Activated naive CD4-positive, alpha-beta T cell treated with Interleukin-2 at 50 U/mL for 16 hours (primary cell): ENCODE measurements around the gene NUDT7.

ENCODE experiments used
- DNase-seq: peaks from one replicate; pipeline ENCODE4 v3.0.0-alpha.2; 2020

NUDT7 gene

DNA sequence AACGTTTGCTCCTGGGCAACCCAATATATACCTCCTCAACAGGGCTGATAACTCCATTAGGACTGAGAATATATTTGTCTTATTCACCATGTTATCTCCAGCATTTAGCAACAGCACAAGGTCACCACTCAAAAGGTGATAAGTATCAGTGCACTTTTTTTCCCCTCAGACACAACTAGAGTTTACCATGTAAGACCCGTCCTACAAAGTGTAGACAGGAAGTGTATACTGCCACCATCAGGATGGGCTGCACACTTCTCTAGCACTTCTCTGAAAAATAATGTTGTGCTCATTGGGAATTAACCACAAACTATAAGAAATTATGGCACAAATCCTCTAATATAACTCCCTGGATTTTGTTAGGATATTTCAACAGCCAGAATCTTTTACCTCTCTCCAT, 60.4 kb downstream of the NUDT7 start:
- no peak for DNase-seq

DNA sequence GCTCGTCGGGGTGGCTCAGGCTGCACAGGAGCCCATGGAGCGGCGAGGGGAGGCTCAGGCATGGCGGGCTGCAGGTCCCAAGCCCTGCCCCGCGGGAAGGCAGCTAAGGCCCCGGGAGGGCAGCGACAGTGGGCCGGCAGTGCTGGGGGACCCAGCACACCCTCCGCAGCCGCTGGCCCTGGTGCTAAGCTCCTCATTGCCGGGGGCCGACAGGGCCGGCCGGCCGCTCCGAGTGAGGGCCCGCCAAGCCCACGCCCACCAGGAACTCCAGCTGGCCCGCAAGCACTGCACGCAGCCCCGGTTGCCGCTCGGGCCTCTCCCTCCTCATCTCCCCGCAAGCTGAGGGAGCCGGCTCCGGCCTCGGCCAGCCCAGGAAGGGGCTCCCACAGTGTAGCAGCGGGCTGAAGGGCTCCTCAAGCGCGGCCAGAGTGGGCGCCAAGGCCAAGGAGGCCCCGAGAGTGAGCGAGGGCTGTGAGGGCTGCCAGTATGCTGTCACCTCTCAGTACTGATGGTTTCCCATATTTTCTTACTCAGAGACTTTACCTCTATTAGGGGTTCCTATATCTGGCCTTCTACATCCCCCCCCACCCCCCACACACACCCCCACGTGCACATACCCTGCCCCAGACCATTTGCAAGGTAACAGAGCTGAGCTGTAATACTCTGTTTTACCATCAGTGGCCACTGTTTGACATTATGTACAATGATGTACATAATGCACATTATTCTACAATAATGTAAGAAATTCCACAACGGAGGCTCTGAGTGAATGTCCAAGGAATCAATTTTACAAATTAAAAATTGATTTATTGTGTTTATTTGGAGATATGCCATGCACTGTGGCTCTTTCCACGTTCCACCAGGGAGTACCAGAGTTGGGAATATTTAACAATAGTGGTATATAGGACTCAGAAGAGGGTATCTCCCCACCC, 62.4 kb downstream of the NUDT7 start:
- no peak for DNase-seq

GRCh38 chr16:77785373-77785764, 63.1 kb downstream of the NUDT7 start:
- DNase-seq, result no peak

GRCh38 chr16:77786186-77786847, 64.0 kb downstream of the NUDT7 start:
- no peak for DNase-seq

- no peak for DNase-seq
Measured at GRCh38 chr16:77787452-77787851, 65.1 kb downstream of the NUDT7 start.

DNA sequence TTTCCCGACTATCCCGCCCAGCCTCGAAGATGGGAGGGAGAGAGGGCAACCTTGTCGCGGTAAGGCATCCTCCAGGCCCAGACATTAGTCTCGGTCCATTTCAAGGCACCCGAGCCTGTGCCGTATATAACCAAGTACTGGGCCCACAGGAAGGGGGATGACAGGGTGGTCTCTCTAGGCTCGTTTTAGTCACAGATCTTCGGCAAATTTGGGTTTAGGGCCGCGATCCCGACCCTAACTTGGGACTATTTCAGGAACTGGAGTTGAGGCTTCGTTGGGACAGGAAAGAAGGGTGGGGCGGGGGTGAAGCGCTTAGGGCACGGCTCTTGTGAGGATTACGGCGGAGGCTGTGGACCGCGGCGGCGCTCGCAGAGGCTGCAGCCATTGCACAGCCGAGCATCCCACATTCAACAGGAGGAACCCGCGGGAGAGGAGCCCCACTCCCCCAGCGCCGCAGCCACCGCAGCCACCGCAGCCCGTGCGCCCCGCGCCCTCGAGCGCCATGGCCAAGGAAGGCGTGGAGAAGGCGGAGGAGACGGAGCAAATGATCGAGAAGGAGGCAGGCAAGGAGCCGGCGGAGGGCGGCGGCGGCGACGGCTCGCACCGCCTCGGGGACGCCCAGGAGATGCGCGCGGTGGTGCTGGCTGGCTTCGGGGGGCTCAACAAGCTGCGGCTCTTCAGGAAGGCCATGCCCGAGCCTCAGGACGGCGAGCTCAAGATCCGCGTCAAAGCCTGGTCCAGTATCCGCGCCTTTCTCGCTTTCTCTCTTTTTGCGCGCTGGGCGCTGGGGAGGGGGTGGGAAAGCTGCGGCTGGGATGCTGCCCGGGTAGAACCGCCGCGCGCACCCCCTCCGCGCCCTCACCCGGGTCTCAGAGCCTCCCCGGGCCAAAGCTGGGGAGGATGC, 66.1 kb downstream of the NUDT7 start, which contains the start of gene VAT1L:
TSS of gene VAT1L (plus strand) at position 384 of the 904 bp plus-strand sequence. CDS start at position 503, 119 bp downstream.
- no peak for DNase-seq

GRCh38 chr16:77789085-77790008, 67.0 kb downstream of the NUDT7 start:
- no peak for DNase-seq

GRCh38 chr16:77790009-77790372, 67.7 kb downstream of the NUDT7 start:
- DNase-seq, result no peak

GRCh38 chr16:77790912-77791311, 68.6 kb downstream of the NUDT7 start:
- DNase-seq, result no peak
